SKM-1 treated with dmso at 0.1 percent for 144 hours (cell line): Measurements from ENCODE around the gene AMBRA1.
"Not testable (repeated sequence)": the region's sequence is repeated elsewhere in the genome, so short reads cannot be mapped to it uniquely, and the experiment has no call there.

ENCODE experiments used
- DNase-seq: peaks from one replicate; lab custom pipeline; 2025; ENCODE audit not compliant: unreplicated experiment; lab: John Stamatoyannopoulos, UW

AMBRA1 gene

DNA sequence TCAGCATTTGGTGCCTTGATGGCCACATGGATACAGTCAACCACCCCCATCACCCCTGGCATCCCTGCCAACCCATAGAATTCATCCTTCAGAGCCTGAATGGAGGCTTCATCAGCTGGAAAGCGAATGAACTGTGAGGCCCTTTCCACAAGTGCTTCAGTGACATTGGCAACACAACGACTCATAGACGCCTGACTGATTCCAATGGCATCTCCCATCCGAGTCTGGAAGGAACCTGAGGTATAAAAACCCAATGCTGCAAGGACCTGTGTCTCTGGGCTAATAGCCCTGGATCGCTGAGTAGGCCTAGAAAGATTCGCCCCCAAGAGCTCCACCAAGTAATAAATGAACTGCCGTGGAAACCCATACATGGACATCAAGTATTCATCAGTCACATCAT lies 21.9 kb upstream of the AMBRA1 start:
- DNase-seq = no peak

GRCh38 chr11:46612326-46612725 lies 18.5 kb upstream of the AMBRA1 start:
- no peak for DNase-seq

DNA sequence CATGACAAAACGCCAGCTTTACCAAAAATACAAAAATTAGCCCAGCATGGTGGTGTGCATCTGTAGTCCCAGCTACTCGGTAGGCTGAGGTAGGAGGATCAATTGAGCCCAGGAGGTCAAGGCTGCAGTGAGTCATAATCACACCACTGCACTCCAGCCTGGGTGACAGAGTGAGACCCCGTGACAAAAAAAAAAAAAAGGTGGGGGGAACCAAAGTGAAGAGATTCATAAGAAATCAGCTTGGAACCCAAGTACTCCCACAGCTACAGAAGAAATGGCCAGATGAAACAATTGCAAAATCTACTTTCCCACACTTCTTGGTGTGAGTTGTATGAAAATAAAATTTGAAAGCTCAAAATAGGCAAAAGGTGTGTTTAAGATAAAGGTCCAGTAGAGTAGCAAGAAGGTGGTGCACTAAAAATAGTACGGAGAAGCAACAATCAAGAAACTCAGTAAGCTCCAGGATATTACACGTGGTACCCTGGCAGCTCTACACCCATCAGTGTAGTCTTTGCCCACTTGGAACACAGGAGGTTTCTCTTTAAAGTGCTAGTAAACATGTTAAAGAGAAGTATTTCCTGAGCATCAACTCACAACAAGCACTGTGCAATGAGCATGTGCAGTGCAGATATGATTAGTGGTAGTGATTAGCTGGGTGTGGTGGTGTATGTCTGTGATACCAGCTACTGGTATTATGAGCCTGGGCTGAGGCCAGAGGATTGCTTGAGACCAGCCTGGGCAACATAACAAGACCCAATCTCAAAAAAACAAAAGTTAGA lies 17.9 kb upstream of the AMBRA1 start:
- DNase-seq = no peak

DNA sequence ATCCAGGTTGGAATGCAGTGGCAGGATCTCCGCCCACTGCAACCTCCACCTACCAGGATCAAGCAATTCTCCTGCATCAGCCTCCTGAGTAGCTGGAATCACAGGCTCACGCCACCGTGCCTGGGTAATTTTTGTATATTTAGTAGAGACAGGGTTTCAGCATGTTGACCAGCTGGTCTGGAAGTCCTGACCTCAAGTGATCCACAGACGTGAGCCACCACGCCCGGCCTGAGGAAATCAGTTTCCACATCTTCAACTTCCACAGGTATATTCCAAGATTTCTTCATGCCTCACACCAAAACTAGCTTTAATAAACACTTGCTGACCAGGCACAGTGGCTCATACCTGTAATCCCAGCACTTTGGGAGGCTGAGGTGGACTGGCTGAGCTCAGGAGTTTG lies 15.6 kb upstream of the AMBRA1 start:
- DNase-seq = no peak

GRCh38 chr11:46607516-46607915 lies 13.7 kb upstream of the AMBRA1 start:
- no peak for DNase-seq

DNA sequence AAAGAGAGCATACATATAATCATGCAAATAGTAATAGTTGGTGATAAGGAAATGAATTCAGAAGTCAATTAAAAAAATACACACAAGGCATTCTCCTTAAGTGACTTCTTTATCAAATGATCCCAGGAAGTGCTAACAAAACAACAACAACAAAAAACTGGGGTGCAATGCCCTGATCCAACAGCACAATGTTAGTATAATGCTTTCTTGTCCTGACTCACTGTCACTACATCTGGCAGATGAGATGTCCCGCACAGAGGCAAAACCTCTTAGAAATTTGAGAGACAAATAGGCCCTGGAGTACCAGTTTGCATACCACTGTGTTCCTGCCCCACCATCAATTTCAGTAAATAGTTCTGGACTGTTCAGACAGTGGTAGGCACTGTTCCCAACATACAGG lies 11.0 kb upstream of the AMBRA1 start:
- DNase-seq = no peak

DNA sequence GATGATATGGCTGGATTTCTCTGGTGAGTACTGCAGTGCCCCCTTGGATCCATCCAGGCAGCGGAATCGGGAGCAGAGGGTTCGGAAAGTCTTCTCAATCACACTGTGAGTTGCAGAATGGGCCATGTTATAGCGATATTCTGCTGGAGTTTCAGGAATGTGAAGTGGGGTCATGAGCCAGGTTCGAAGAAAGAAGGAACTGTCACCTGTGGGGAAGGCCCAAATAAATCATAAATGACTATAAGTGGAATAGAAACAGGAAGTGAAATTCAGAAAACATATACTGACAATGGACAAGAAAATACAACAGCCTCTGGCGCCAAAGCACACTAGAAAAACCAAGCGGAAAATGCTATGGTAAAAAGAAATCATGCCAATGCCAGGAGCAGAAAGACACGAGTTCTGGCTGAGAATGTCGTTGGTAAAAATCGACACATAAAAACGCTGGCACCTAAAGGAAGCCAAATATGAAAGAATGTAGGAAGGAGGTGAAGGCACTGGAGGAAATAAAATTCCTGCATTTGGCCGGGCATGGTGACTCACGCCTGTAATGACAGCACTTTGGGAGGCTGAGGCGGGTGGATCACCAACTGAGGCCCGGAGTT lies 10.0 kb upstream of the AMBRA1 start:
- no peak for DNase-seq

DNA sequence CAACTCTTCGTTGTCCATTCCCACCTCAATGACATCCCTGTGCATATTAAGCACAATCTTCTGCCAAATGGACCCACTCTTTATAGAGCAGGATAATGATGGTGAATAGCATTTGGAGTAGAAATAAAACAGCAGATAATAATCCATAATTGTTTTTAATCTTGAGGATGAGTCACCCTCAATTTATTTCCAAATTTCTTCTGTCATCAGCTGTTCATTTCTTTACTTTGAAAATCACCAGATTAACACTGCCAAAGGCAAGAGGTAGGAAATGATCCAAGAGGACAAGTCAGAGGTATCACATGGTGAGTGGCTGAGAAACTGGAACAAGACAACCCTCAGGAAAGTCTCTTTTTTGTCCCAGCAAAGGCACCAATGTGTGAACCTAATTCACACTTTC lies 7.3 kb upstream of the AMBRA1 start:
- DNase-seq = no peak

DNA sequence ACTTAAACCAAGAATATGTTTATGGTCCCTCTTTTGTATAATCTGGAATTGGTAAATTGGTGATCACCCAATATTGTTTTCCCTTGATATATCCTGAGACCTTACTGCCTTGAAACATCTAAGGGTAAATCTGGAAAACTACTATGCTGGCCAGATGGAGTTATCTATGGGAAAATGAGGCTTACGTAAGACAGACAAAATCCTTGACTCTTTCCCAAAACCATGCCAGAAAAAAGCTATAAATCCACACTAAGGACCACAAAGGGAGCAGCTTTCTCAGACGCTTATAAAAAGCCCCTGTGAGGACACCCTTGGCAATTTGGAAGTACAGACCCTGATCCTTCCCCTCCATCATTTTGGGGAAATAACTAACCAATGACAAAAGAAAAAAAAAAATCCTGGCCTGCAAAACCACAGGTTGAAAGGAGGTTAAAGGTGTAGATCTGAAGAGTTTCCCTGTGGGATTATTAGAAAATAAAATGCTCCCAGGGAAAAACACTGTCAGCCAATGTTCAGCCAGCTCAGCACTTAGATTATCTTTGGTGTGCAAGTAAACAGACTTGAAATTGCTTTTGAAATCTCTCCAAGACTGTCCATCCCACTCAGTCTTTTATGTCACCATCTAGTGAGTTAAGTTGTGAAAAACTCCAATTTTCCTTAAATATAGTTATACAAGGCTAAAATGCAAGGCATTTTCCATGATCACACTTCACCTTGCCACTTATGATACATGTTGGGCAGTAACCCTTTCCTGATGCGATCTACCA lies 6.6 kb upstream of the AMBRA1 start:
- no peak for DNase-seq

GRCh38 chr11:46599340-46600193 lies 5.7 kb upstream of the AMBRA1 start:
- DNase-seq = no peak

GRCh38 chr11:46597609-46598219 lies 3.9 kb upstream of the AMBRA1 start:
- no peak for DNase-seq

- no peak for DNase-seq
Observed at GRCh38 chr11:46597155-46597554, 3.3 kb upstream of the AMBRA1 start.

DNA sequence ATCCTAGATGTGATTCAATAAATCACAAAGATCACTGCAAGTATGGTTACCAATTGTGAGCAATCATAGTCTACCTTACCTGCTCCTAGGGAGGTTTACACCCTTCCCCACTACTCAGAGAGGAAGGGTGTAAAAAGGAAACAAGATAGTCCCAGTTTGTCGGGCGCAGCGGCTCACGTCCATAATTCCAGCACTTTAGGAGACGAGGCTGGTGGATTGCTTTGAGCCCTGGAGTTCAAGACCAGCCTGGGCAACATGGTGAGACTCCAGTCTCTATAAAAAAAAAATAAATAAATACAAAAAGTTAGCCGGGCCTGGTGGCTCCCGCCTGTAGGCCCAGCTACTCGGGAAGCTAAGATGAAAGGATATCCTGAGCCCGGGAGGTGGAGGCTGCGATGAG lies 962 bp upstream of the AMBRA1 start:
- no peak for DNase-seq

DNA sequence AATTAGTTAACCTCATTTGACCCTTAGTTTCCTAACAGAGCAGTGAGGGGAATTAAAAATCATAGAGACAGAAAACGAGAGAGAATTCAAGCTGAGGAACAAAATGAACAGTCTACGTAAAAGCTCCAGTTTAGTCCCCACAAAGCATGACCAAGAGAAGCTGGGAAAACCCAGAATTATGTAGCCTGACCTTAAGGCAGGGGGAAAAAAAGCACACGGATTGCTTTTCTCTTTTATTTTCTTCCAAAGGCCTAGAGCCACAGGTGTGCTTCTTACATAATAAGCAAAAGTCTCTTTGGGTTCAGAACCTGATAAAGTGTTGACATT lies 514 bp upstream of the AMBRA1 start:
- DNase-seq = no peak

GRCh38 chr11:46590740-46591605 lies 2.9 kb downstream of the AMBRA1 start:
- no peak for DNase-seq

GRCh38 chr11:46588915-46589314 lies 4.9 kb downstream of the AMBRA1 start:
- DNase-seq = no peak

DNA sequence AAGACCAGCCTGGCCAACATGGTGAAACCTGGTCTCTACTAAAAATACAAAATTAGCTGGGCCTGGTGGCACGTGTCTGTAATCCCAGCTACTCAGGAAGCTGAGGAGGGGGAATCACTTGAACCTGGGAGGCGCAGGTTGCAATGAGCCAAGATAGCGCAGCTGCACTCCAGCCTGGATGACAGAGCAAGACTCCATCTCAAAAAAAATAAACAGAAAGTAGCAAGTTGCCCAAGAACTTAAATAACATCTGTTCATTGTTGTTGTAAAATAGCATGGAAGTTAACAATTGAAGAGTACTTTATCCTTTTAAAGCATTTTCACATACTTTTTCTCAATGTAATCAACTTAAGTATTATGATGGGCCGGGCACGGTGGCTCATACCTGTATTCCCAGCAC lies 5.7 kb downstream of the AMBRA1 start:
- DNase-seq = no peak

DNA sequence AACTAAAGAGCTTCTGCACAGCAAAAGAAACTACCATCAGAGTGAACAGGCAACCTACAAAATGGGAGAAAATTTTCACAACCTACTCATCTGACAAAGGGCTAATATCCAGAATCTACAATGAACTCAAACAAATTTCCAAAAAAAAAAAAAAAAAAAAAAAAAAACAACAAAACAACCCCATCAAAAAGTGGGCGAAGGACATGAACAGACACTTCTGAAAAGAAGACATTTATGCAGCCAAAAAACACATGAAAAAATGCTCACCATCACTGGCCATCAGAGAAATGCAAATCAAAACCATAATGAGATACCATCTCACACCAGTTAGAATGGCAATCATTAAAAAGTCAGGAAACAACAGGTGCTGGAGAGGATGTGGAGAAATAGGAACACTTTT lies 10.3 kb downstream of the AMBRA1 start:
- DNase-seq = not testable (repeated sequence)

DNA sequence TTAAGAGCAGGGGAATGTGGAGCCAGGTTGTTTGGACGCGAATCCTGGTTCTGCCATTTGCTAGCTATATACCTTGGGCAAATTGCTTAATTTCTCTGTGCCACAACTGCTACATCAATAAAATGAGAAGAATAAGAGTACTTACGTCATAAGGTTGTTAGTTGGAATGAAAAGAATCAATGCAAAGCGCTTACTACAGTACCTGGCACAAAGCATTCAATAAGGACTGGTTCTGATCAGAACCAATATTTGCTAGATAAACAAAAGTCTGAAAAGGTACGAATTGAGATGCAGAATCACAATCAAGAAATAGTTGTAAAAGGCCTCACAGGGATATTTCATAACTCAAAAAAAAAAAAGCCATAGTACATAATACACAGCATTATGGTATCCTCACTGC lies 11.2 kb downstream of the AMBRA1 start:
- no peak for DNase-seq

DNA sequence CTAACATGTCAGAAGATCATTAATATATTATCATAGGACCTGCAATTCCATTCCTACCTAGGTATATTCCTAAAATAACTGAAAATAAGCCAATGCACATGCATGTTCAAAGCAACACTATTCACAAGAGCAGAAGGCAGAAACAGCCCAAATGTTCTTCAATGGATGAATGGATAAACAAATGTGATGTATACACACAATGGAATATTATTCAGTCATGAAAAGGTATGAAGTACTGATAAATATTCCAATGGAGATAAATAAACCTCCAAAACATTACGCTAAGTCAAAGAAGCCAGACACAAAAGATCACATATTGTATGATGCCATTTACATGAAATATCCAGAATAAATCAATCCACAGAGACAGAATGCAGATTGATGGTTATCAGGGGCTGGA lies 16.8 kb downstream of the AMBRA1 start:
- DNase-seq = no peak
